Measurements from ENCODE around the gene CREBBP. TPM values are rescaled to one million over a fixed set of nuclear protein-coding genes. Genes with fewer than 3 reads are reported as not detected.
A peak's percentile ranks its signal among the peaks of the same experiment; 100 is the strongest.

Gene CREBBP
- total RNA-seq, 2 donors from 2014 or later: 35.3 to 57.7 TPM

- intact Hi-C loops (cut with DNase I): no loop called here
- DNase-seq (no peak), ATAC-seq (no peak)
- Histone ChIP-seq H3K4me1 (peaks cover 55% of the 10 kb centered on the region), H3K27me3 (no peaks in the 10 kb centered on the region), H3K9me3 (no peaks in the 10 kb centered on the region), H3K4me3 (no peak overlapping the region), H3K36me3 (replicated peaks in 1 of 2; ENCODE audit: insufficient read depth in 1 of 2, low read depth in 2 of 2) (peaks cover 0 to 6% of the 10 kb centered on the region in 2 donors), H3K27ac (no peak overlapping the region)
- TF ChIP-seq POLR2A (IDR thresholded peaks at IDR 0.05) (no peak), CTCF (IDR thresholded peaks at IDR 0.05) (no peak)
Measured at GRCh38 chr16:3846087-3846486, 34.4 kb downstream of the CREBBP start.

- H3K4me1 ChIP-seq: peaks cover 51% of the 10 kb centered on the region
- TF ChIP-seq CTCF (IDR thresholded peaks at IDR 0.05): no peak
- no peak for TF ChIP-seq POLR2A (IDR thresholded peaks at IDR 0.05)
- ATAC-seq (no peak), DNase-seq (peak in 1 of 4 donors; percentile 40)
- 26 to 30% methylated on average over 3 of the region's 3 CpGs for WGBS, 2 donors
- H3K36me3 ChIP-seq (replicated peaks in 1 of 2; ENCODE audit: insufficient read depth in 1 of 2, low read depth in 2 of 2): no peaks in the 10 kb centered on the region
- intact Hi-C loops (cut with DNase I): no loop called here
- H3K4me3 ChIP-seq: no peak overlapping the region
- no peak overlapping the region for H3K27ac ChIP-seq
- H3K27me3 ChIP-seq: no peaks in the 10 kb centered on the region
- H3K9me3 ChIP-seq: no peaks in the 10 kb centered on the region
Measured at GRCh38 chr16:3842994-3843393, 37.5 kb downstream of the CREBBP start.

- TF ChIP-seq CTCF (IDR thresholded peaks at IDR 0.05) (no peak), POLR2A (IDR thresholded peaks at IDR 0.05) (no peak)
- WGBS, 2 donors: 64 to 70% methylated on average over 10 of the region's 10 CpGs
- H3K4me1 ChIP-seq: peaks cover 46% of the 10 kb centered on the region
- intact Hi-C loops (cut with DNase I): no loop called here
- no peaks in the 10 kb centered on the region for H3K9me3 ChIP-seq
- no peak for DNase-seq
- H3K27ac ChIP-seq: no peak overlapping the region
- no peaks in the 10 kb centered on the region for H3K36me3 ChIP-seq (replicated peaks in 1 of 2; ENCODE audit: insufficient read depth in 1 of 2, low read depth in 2 of 2)
- no peak overlapping the region for H3K4me3 ChIP-seq
- H3K27me3 ChIP-seq: no peaks in the 10 kb centered on the region
- ATAC-seq: no peak
Measured at GRCh38 chr16:3841729-3842508, 38.6 kb downstream of the CREBBP start.

GRCh38 chr16:3839402-3840184 lies 40.9 kb downstream of the CREBBP start:
- Histone ChIP-seq H3K9me3 (no peaks in the 10 kb centered on the region), H3K27ac (no peak overlapping the region), H3K4me1 (peaks cover 37% of the 10 kb centered on the region), H3K4me3 (no peak overlapping the region), H3K36me3 (replicated peaks in 1 of 2; ENCODE audit: insufficient read depth in 1 of 2, low read depth in 2 of 2) (no peaks in the 10 kb centered on the region), H3K27me3 (no peaks in the 10 kb centered on the region)
- TF ChIP-seq POLR2A (IDR thresholded peaks at IDR 0.05): no peak
- no peak for TF ChIP-seq CTCF (IDR thresholded peaks at IDR 0.05)
- 95 to 99% methylated on average over 4 of the region's 4 CpGs for WGBS, 2 donors
- intact Hi-C loops (cut with DNase I): no loop called here
- ATAC-seq (no peak), DNase-seq (no peak)
